ENCODE measurements around the gene GALNT2. TPM values are rescaled to one million over a fixed set of nuclear protein-coding genes. Genes with fewer than 3 reads are reported as not detected.

Gene GALNT2
- total RNA-seq, 4 donors from 2014 or later, result 50.7 to 85.0 (median 71.8) TPM

DNA sequence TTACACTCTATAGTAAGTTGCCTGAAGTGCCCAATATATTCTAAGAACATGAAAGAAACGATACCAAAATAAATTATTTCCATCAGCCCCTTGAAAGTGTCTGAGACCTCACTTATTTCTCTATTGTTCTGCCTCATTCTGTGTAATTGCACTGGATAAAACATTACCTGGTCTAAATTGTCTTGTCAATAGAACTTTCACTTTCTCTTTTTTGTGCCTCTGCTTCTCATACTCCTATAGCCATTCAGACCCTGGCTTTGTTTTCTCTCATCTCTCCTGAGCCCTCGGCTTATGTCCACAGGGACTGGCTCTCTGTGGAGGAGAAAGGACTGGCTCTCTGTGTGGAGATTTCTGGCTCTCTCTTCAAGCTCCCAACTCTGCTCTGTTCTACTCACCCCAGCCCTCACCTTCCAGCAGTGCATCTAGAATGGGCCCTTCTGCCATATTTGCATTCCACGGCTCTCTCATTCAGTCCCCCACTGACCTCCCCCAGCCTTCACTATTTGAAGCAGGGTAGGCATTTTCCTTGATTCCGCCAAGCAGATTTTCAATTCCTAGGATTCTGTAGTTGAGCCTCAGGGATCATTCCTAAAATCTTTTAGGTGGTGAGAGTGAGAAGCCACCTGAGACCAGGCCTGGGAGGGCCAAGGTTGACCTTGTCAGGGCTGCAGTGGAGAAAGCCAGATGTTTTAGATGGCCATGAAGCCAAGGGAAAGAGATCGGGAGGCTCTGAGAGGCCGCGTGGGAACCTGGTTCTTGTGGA, 15.9 kb upstream of the GALNT2 start:
- TF ChIP-seq, protein P1, sequence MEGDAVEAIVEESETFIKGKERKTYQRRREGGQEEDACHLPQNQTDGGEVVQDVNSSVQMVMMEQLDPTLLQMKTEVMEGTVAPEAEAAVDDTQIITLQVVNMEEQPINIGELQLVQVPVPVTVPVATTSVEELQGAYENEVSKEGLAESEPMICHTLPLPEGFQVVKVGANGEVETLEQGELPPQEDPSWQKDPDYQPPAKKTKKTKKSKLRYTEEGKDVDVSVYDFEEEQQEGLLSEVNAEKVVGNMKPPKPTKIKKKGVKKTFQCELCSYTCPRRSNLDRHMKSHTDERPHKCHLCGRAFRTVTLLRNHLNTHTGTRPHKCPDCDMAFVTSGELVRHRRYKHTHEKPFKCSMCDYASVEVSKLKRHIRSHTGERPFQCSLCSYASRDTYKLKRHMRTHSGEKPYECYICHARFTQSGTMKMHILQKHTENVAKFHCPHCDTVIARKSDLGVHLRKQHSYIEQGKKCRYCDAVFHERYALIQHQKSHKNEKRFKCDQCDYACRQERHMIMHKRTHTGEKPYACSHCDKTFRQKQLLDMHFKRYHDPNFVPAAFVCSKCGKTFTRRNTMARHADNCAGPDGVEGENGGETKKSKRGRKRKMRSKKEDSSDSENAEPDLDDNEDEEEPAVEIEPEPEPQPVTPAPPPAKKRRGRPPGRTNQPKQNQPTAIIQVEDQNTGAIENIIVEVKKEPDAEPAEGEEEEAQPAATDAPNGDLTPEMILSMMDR (IDR thresholded peaks at IDR 0.05), result no peak
- no peak for ATAC-seq (ENCODE audit: low FRiP score)

DNA sequence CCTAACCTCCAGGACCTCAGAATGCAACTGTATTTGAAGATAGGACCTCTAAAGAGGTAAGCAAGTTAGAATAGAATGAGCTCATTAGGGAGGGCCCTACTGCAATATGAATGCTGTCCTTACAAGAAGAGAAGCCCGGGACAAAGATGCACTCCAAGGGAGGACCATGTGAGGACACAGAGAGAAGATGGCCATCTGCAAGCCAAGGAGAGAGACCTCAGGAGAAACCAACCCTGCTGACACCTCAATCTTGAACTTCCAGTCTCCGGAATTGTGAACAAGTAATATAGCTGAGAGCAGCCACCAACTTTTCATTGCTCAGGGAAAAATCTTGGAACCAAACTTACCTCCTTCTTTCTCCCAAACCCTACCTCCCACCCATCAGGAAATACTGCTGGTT, 15.0 kb upstream of the GALNT2 start:
- TF ChIP-seq, protein P1 (IDR thresholded peaks at IDR 0.05), result no peak
- DNase-seq (ENCODE audit: low spot score) (no peak), ATAC-seq (ENCODE audit: low FRiP score) (no peak)

More for the DNA sequence above, 15.9 kb upstream of the GALNT2 start:
- no peak for DNase-seq (ENCODE audit: low spot score)

DNA sequence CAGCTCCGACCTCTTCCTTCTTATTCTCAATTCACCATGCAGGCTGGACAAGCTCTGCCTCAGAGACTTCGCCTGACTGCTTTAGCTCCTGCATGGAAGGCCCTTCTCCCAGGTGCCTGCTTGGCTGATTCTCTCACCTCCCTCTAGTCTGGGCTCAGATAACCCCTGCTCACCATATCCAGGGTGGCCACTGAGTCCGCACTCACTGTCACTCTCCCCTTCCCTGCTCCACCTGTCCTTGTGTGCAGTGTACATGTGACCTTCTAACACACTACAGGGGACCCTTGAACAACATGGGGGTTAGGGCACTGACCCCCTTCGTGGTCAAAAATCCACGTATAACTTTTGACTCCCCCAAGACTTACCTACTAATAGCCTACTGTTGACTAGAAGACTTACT, 14.4 kb upstream of the GALNT2 start:
- no peak for ATAC-seq (ENCODE audit: low FRiP score)
- TF ChIP-seq, protein P1 (IDR thresholded peaks at IDR 0.05), result no peak
- no peak for DNase-seq (ENCODE audit: low spot score)

DNA sequence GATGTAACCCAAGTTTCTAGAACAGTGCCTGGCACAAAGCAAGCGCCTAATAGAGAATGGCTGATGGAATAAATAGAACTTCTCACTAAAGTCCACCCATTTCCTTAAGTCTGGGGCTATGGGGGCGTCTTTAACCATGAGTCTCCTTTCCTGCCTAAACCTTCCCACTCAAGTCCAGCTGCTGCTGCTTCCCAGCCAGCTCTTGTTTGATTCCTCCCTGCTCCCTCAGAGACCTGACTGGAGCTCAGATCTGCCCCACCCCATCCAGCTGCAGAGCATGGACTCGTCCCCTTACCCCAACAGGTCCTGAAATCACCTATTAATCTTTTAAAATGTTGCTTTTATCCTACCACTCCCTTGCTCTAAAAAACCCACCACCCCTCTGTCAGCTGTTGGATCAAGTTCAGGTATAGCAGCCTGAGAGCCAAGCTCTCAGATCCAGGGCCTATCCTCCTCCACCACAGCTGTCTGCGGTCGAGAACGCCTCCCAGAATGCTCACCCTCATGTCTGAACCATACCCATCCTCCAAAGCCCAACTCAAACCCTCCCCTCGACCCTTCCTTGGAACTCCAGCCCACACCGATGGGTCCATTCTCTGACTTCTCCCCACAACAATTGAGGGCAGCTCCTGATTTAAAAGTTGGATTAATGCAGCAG, 12.8 kb upstream of the GALNT2 start:
- no peak for ATAC-seq (ENCODE audit: low FRiP score)
- TF ChIP-seq, protein P1 (IDR thresholded peaks at IDR 0.05), result no peak

DNA sequence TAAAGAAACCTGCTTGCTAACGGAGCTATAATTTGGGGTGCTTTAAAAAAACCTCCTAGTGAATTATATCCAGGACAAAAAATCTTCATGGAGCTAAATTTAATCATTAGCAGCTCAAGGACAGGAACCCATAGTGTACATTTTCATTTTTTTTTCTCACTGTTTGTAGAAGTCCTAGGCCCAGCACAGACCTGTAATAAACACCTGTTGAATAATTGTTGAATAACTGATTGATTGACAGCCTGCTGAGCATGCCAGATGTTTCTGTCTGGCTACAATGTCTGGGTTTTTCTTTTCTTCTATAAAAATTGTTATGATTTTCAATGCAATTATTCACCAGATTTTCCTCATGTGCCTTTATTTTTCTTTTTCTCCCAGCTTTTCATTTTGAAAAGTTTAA, 10.9 kb upstream of the GALNT2 start:
- TF ChIP-seq, protein P1 (IDR thresholded peaks at IDR 0.05), result no peak
- no peak for DNase-seq (ENCODE audit: low spot score)
- no peak for ATAC-seq (ENCODE audit: low FRiP score)

More for the DNA sequence above, 12.8 kb upstream of the GALNT2 start:
- DNase-seq (ENCODE audit: low spot score), result no peak

DNA sequence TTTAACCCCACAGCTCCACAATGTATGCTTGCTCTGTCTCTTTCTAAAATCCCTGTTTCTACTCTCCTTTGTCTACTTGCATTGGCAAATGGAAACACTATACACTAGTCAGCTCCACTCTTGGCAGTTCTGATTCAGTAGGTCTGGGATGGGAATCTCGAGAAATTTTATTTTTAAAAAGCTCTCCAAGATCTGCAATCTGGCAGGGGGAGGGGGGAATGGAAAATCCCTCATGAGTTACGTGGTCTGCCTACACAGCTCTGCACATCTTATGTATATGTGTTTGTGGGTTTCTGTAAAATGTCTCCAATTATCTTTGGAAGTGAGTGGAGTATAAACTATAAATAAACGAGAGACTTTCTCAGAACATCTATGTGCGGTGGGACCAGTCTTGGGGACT, 9.9 kb upstream of the GALNT2 start:
- no peak for DNase-seq (ENCODE audit: low spot score)
- ATAC-seq (ENCODE audit: low FRiP score), result no peak
- TF ChIP-seq, protein P1 (IDR thresholded peaks at IDR 0.05), result no peak

All from omental fat pad (tissue), 4 donors.